GM10266 (cell line): Measurements from ENCODE around the gene MAP7.
"Not testable (repeated sequence)": the region's sequence is repeated elsewhere in the genome, so short reads cannot be mapped to it uniquely, and the experiment has no call there.

ENCODE experiments used
- DNase-seq: peaks from one replicate; pipeline ENCODE4 v3.0.0; 2012; ENCODE audit errors: extremely low spot score
- TF ChIP-seq, protein P1 (sequence below): IDR thresholded peaks from 2 replicates; pipeline ENCODE4 v1.5.1; 2012; ENCODE audit warnings: mild to moderate bottlenecking, low read depth; ENCODE audit not compliant: control insufficient read depth, insufficient read depth; ENCODE audit errors: missing control alignments

The MAP7 gene

DNA sequence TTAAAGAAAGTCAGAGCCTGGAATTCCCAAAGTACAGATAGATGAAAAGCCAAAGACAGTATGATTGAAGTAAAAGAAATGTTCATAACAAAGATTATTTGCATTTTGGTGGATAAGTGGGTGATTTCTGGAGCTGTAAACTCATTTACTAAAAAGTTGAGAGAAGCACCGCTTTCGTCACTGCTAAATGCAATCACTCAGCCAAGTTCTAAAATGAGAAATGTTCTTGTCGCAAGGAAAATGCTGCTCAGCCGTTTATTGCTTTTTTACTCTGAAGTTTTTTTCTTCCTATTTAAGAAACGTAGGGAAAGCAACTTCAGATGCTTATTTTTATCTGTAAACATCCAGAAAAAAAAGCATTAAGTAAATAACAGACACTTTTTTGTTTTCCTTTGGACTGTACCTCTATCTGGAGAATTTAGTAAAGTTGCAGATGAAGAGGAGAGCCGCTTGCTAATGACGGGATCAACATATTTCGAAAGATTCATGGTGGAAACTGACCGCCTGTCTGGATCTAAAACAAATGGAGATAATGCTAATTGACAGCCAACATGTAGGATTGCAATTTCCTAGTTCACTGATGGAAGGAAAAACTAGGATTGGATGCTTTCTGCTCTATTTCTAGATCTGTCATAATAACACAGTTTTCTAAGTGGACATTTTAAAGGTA lies 166.8 kb downstream of the MAP7 start:
- no peak for DNase-seq
- TF ChIP-seq, protein P1, sequence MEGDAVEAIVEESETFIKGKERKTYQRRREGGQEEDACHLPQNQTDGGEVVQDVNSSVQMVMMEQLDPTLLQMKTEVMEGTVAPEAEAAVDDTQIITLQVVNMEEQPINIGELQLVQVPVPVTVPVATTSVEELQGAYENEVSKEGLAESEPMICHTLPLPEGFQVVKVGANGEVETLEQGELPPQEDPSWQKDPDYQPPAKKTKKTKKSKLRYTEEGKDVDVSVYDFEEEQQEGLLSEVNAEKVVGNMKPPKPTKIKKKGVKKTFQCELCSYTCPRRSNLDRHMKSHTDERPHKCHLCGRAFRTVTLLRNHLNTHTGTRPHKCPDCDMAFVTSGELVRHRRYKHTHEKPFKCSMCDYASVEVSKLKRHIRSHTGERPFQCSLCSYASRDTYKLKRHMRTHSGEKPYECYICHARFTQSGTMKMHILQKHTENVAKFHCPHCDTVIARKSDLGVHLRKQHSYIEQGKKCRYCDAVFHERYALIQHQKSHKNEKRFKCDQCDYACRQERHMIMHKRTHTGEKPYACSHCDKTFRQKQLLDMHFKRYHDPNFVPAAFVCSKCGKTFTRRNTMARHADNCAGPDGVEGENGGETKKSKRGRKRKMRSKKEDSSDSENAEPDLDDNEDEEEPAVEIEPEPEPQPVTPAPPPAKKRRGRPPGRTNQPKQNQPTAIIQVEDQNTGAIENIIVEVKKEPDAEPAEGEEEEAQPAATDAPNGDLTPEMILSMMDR: no peak

DNA sequence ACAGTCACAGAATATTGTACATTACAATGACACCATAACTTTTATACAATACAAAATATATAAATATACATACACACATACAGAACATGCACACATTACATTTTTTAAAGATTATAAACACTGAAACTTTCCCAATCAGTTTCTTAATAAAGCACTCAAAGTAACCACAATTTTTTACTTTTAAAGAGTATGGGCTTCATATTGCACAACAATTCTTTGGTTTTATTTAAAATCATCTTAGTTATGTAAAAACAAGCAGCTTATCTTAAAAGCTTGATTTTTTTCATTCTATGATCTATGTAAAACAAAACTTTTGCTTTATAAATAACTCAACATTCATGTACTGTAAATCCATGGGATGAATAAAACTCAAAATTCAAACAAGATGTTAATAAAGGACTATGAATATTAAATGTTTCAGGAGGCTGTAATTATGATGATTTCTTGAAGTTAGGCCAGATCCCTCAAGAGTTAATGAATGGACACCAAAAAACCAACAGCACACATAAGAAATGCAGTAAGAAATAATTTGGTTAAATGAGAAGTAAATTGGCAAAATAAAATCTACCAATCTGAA lies 167.5 kb downstream of the MAP7 start:
- TF ChIP-seq, protein P1: no peak
- DNase-seq: no peak

DNA sequence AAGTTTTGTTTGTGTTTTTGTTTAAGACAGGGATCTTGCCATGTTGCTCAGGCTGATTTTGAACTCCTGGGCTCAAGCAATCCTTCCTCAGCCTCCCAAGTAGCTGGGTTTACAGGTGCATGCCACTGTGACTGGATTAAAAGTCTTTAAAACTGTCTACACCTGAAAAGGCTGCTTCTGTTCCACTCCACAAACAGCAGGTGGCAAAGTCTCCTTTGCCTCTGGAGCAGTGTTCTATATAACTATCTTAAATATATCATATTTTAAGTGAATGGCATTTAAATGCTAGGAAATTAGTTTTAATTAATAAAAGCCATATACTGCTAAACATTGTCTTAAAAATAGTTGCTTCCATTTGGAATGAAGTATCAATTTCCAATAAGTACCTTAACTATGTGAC lies 171.3 kb downstream of the MAP7 start:
- DNase-seq: no peak
- TF ChIP-seq, protein P1: peak; percentile 18

DNA sequence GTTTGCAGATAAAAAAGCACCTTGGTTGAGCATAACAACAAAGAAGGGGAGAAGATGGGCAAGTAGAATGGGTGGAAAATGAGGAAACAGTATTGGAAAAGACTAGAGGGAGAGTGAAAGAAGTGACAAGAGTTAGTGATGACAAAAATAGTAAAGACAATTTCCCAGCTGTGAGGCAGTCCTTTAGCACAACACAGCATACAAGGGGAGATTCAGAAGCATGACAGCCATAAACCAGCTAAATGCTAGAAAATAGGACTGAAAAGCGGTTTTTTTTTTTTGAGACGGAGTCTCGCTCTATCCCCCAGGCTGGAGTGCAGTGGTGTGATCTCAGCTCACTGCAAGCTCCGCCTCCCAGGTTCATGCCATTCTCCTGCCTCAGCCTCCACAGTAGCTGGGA lies 174.4 kb downstream of the MAP7 start:
- not testable (repeated sequence) for DNase-seq

DNA sequence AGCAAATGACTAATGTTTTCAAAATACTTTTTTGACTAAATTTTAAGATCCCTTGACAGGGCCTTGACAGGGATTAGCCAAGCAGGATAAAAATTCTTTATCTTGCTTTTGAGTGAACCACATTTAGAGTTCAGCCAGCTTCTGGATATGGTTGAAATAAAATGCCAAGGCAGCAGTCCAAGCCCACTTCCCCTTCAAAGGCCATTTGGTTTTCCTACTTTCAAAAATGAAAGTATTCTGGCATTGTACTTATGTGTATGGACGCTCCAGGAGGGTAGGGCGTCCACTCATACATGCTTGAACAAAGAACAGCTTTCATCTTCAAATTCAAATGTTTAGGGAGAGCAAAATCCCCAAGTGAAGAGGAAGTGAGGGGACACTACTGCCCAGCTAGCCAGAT lies 178.3 kb downstream of the MAP7 start:
- TF ChIP-seq, protein P1: no peak
- DNase-seq: no peak

DNA sequence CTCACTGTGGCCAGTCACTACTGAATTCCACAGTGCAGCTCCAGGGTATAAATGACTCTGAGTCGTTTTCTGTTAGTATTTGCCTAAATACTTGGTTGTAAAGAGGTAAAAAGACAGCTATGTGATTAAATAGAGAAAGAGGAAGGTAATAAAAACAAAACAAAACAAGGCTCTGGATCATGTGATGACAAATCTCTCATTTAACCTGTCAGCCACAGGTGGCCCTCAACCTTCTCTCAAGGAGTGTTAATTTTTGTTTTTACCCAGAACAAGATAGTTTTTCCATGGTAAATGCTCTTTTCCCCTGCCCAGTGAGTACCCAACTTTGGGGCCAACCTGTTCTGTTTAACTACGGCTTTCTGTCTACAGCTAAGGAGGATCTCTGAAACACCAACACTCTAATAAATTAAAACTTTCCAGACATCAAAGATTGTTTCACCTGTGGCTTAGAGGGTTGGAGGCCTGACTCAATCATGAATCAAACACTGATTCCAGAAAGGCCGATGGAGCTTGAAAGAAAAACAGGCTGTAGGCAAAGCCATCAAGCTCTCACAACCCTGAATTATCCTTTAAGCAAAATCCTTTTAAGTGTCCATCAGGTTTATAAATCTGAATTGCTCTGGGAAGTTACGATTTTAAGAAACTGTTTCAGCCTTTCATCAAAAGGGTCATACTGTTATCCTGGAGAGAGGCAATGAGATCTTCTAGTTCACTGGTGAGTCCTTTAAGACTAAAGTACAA lies 179.1 kb downstream of the MAP7 start:
- no peak for DNase-seq
- TF ChIP-seq, protein P1: no peak

DNA sequence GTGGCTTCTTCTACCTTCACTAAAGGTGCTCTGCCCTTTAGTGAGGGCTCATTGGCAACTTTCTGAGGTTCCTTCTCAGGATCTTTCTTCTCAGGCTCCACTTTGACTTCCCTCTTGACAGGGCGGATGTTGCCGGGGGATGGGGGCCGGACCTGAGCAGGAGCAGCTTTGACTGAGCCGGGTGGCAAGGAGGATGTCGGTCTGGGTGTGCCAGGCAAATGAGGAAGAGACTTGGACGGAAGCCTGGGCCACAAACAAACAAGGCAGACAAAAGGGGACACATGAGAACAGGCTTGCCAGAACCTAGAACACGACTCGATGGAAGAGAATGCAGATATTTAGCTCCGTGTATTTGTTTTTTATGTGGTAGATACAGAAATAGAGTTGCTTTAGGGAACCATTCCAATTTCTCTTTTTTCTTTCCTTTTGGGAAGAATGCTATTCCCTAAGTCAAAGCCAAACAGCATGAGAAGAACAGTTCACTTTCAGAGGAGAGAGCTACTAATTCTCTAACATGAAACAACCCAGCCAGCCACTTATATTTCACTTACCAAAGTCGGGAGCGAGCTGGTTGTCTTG lies 184.4 kb downstream of the MAP7 start:
- no peak for DNase-seq
- TF ChIP-seq, protein P1: no peak
